Prostate gland (tissue), 2 donors: ENCODE data around the gene KRTAP4-9.

Experiments used
- CTCF ChIP-seq, 4 experiments: fragments of 200-600 bp in 2 of 4; fragments of 450-650 bp in 2 of 4; sonication (generic) in 2 of 4; IDR thresholded peaks; 1 replicate in 3 of 4; 2 replicates in 1 of 4; pipeline ENCODE4 v1.5.1; 2016 to 2019; ENCODE audit warnings: antibody characterized with exemption in 4 of 4, mild to moderate bottlenecking in 2 of 4, moderate library complexity in 2 of 4
- POLR2A ChIP-seq: fragments of 450-650 bp; IDR thresholded peaks from one replicate; pipeline ENCODE4 v1.6.1; 2016; ENCODE audit warnings: antibody characterized with exemption, mild to moderate bottlenecking

GRCh38 chr17:41141361-41141760 lies 36.2 kb downstream of the KRTAP4-9 start:
- TF ChIP-seq CTCF (IDR thresholded peaks at IDR 0.05) = no peak
- TF ChIP-seq POLR2A = no peak
